K562 (cell line): ENCODE measurements around the gene CHMP1A. TPM values are rescaled to one million over a fixed set of nuclear protein-coding genes. Genes with fewer than 3 reads are reported as not detected.

Experiments
- ATAC-seq: fragments of 200-7000 bp; cut with Tn5 transposase; 3 replicates; pipeline ENCODE4 v1.9.1; 2020; ENCODE audit warnings: moderate library complexity
- BruUV-seq: library from RNA; stranded (reverse); fragments of 400-500 nt; replicated peaks from 2 replicates; lab custom pipeline; 2021; lab: Mats Ljungman, UMichigan
- CTCF ChIA-PET: fragments of 300-600 bp; formaldehyde crosslinking; extraction: SDS; loops from one replicate; lab custom pipeline; 2021; ENCODE audit warnings: low intra/inter-chr PET ratio; lab: Yijun Ruan, JAX
- POLR2A ChIA-PET: fragments of 300-600, 350-650 bp; sonication (Branson Sonifier 250); formaldehyde crosslinking; extraction: SDS; loops from one replicate; lab custom pipeline; 2021; ENCODE audit warnings: antibody characterized with exemption, inconsistent platforms; lab: Yijun Ruan, JAX
- DNase-seq, 4 experiments: peaks; one replicate each; pipeline versions ENCODE4 v3.0.0 to v3.0.0-alpha.2; 2011 to 2018; ENCODE audit warnings: low spot score in 3 of 4, mixed read lengths in 3 of 4; ENCODE audit errors: extremely low read depth in 1 of 4
- FAIRE-seq: peaks from 2 replicates; lab custom pipeline; 2011; peaks lifted over from hg19 to GRCh38; lab: Jason Lieb, UNC
- H2AFZ ChIP-seq: 2 replicates; pipeline ENCODE4 v1.6.0; 2011; ENCODE audit warnings: low read depth, low read length, control low read depth, inconsistent platforms
- H3K27ac ChIP-seq: fragments of 200-600 bp; 3 replicates; pipeline ENCODE4 v1.8.0; 2011; ENCODE audit warnings: low read depth, mild to moderate bottlenecking, control low read depth, inconsistent platforms, low read length, moderate library complexity, mixed read lengths; ENCODE audit errors: extremely low read depth
- H3K27me3 ChIP-seq, 2 experiments: fragments of 300-600 bp in 1 of 2; 2 replicates in 1 of 2; 3 replicates in 1 of 2; pipeline versions ENCODE4 v1.6.0 to v1.8.0; 2011; ENCODE audit warnings: inconsistent platforms in 2 of 2, low read length in 2 of 2, mild to moderate bottlenecking in 1 of 2, mixed read lengths in 1 of 2, moderate library complexity in 1 of 2; ENCODE audit not compliant: control insufficient read depth in 2 of 2, insufficient read depth in 2 of 2
- H3K36me3 ChIP-seq: fragments of 300-600 bp; 3 replicates; pipeline ENCODE4 v1.8.0; 2011; ENCODE audit warnings: mild to moderate bottlenecking, low read length, inconsistent platforms; ENCODE audit not compliant: control insufficient read depth, insufficient read depth
- H3K4me1 ChIP-seq, 2 experiments: fragments of 200-600 bp in 1 of 2; replicated peaks in 1 of 2; 2 replicates in 1 of 2; 3 replicates in 1 of 2; pipeline versions ENCODE4 v1.5.1 to v1.8.0; 2011; ENCODE audit warnings: inconsistent platforms in 2 of 2, low read length in 2 of 2, mild to moderate bottlenecking in 1 of 2, mixed read lengths in 1 of 2, moderate library complexity in 1 of 2; ENCODE audit not compliant: control insufficient read depth in 2 of 2, insufficient read depth in 2 of 2
- H3K4me2 ChIP-seq: 2 replicates; pipeline ENCODE4 v1.6.1; 2011; ENCODE audit warnings: low read length, control low read depth, inconsistent platforms, mixed read lengths; ENCODE audit not compliant: insufficient read depth
- H3K4me3 ChIP-seq: fragments of 200-600 bp; sonication (generic), shearing (Covaris generic); 2 replicates; pipeline ENCODE4 v1.5.1; 2016; ENCODE audit warnings: control low read depth, inconsistent platforms
- H3K79me2 ChIP-seq: fragments of 200-600 bp; 3 replicates; pipeline ENCODE4 v1.8.0; 2011; ENCODE audit warnings: low read length, inconsistent platforms; ENCODE audit not compliant: control insufficient read depth, insufficient read depth
- H3K9ac ChIP-seq, 2 experiments: 2 replicates each; pipeline versions ENCODE4 v1.6.0 to v1.6.1; 2011; ENCODE audit warnings: low read depth in 2 of 2, low read length in 2 of 2, control low read depth in 1 of 2, inconsistent platforms in 1 of 2, mild to moderate bottlenecking in 1 of 2, mixed read lengths in 1 of 2; ENCODE audit not compliant: insufficient read depth in 1 of 2
- H3K9me1 ChIP-seq: one replicate; pipeline ENCODE4 v1.6.0; 2011; ENCODE audit warnings: inconsistent platforms, mild to moderate bottlenecking, low read length, moderate library complexity; ENCODE audit not compliant: control insufficient read depth, insufficient read depth
- H3K9me3 ChIP-seq: replicated peaks from 2 replicates; pipeline ENCODE4 v1.5.1; 2011; ENCODE audit warnings: low read depth, low read length, inconsistent platforms; ENCODE audit not compliant: control insufficient read depth, insufficient read depth
- H4K20me1 ChIP-seq: replicated peaks from 2 replicates; pipeline ENCODE4 v1.6.1; 2011; ENCODE audit warnings: low read length, inconsistent platforms, mixed read lengths; ENCODE audit not compliant: control insufficient read depth, insufficient read depth
- NELFE ChIP-seq: IDR thresholded peaks from 2 replicates; pipeline ENCODE4 v1.6.1; 2011; ENCODE audit warnings: mild to moderate bottlenecking; ENCODE audit not compliant: insufficient read depth, insufficient read length
- POLR2G ChIP-seq: fragments of 200-400 bp; formaldehyde crosslinking; IDR thresholded peaks from 2 replicates; pipeline ENCODE4 v1.6.1; 2017; ENCODE audit warnings: low read depth, mild to moderate bottlenecking, antibody characterized with exemption, low read length, moderate library complexity
- RAD51 ChIP-seq: fragments of 450-650 bp; IDR thresholded peaks from 2 replicates; pipeline ENCODE4 v1.7.1; 2016; ENCODE audit warnings: low read depth, mild to moderate bottlenecking, borderline replicate concordance
- RBFOX2 ChIP-seq: fragments of 200-400 bp; formaldehyde crosslinking; IDR thresholded peaks from 2 replicates; pipeline ENCODE4 v1.6.1; 2017; ENCODE audit warnings: low read depth, mild to moderate bottlenecking, low read length, moderate library complexity
- SP2 ChIP-seq: IDR thresholded peaks from 2 replicates; pipeline ENCODE4 v1.6.1; 2011; ENCODE audit warnings: mild to moderate bottlenecking, low read depth, low read length, moderate library complexity; ENCODE audit not compliant: poor library complexity, severe bottlenecking; ENCODE audit errors: extremely low read depth
- ZNF384 ChIP-seq: IDR thresholded peaks from 2 replicates; pipeline ENCODE4 v1.6.1; 2012; ENCODE audit warnings: low read depth, low read length, improper control_type of control experiment
- WGBS: fragments of 100-300 bp; shearing (Covaris generic); methylation state at CpG from one replicate; pipeline ENCODE4 v1.1.6; 2016; ENCODE audit warnings: low coverage, mixed read lengths; ENCODE audit not compliant: insufficient coverage; ENCODE audit errors: missing lambda C conversion rate; 5-methylcytosine and 5-hydroxymethylcytosine counted together
- in situ Hi-C: fragments of 300-500 bp; cut with MboI; formaldehyde crosslinking; loops from 4 replicates; pipeline ENCODE4 v1.15.0; 2018; ENCODE audit warnings: inconsistent platforms, mixed read lengths
- intact Hi-C: fragments of 100-400 bp; cut with micrococcal nuclease; formaldehyde crosslinking; loops from 2 replicates; pipeline ENCODE4 v1.14.2; 2022
- polyA plus RNA-seq, 8 experiments: library from polyadenylated mRNA; depleted of rRNA in 4 of 8; stranded (reverse) in 5 of 8; unstranded in 3 of 8; fragments of >200 nt; fragmentation: Nextera tagmentation in 2 of 8; fragmentation: Illumina TruSeq in 1 of 8; extraction: Ambion mirVana in 2 of 8; extraction: Trizol in 1 of 8; gene quantifications; 2 replicates each; pipeline versions ENCODE4 v1.2.1 to v1.2.3, GENCODE V29; 2011 to 2014; ENCODE audit warnings: inconsistent platforms in 1 of 8, missing spikeins in 1 of 8
- total RNA-seq, 7 experiments: library from RNA; depleted of rRNA in 6 of 7; stranded (reverse); fragments of >200 nt in 6 of 7; fragmentation: Illumina TruSeq in 2 of 7; extraction: Trizol in 2 of 7; gene quantifications; 2 replicates each; pipeline versions ENCODE4 v1.2.1 to v1.2.3, GENCODE V29; 2011 to 2021; ENCODE audit warnings: low replicate concordance in 1 of 7
- TF ChIP-seq, protein P1 (sequence below), 2 experiments: fragments of 450-650 bp in 1 of 2; sonication (generic) in 1 of 2; formaldehyde crosslinking in 1 of 2; IDR thresholded peaks; 2 replicates each; pipeline versions ENCODE4 v1.7.1 to v1.9.0; 2016 to 2022; ENCODE audit warnings: inconsistent platforms in 1 of 2, mild to moderate bottlenecking in 1 of 2, missing genetic modification reagents in 1 of 2

Gene CHMP1A
- total and polyA plus RNA-seq, 9 of the 15 experiments (the other 6 are each of a cell fraction or from before 2014, with no cell fraction given) = 0.83 to 79.9 (median 45.2) TPM

DNA sequence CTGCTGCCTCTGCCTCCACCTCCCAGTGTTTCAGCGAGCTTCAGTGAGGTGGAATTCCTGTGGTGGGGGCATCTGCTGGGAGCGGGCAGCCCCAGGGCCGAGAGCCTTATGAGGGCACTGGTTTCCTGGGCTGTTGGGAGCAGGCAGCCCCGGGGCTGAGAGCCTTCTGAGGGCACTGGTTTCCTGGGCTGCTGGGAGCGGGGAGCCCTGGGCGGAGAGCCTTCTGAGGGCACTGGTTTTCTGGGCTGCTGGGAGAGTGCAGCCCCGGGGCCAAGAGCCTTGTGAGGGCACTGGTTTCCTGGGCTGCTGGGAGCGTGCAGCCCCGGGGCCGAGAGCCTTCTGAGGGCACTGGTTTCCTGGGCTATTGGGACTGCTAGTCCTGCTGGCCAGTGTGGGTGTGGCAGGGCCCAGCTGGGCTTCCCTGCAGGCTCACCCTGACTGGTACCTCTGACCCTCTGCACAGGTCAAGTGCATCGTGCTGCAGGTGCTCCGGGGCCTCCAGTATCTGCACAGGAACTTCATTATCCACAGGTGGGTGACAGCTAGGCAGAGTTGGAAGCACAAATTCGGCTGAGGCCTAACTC lies 34.6 kb upstream of the CHMP1A start:
- no peak overlapping the region for H3K4me3 ChIP-seq
- no peaks in the 10 kb centered on the region for H3K9me3 ChIP-seq
- H3K9ac ChIP-seq = no peak overlapping the region
- ChIA-PET POLR2A (no interaction called here), CTCF (no interaction called here)
- H3K36me3 ChIP-seq = peaks cover 82% of the 10 kb centered on the region; the same call in 2 of the 3 replicates
- H3K27ac ChIP-seq = no peak overlapping the region
- FAIRE-seq (no peak), ATAC-seq (no peak), DNase-seq (no peak)
- H3K9me1 ChIP-seq = peaks cover 6% of the 10 kb centered on the region
- H3K4me2 ChIP-seq = no peak overlapping the region
- H2AFZ ChIP-seq = no peak overlapping the region
- 93% methylated on average over 13 of the region's 13 CpGs for WGBS
- H4K20me1 ChIP-seq = 0 out of 2 replicates have a peak, but pooled peaks cover 6% of the 10 kb centered on the region
- BruUV-seq = no TSS peak
- H3K79me2 ChIP-seq = peaks cover 19% of the 10 kb centered on the region
- TF ChIP-seq, protein P1, sequence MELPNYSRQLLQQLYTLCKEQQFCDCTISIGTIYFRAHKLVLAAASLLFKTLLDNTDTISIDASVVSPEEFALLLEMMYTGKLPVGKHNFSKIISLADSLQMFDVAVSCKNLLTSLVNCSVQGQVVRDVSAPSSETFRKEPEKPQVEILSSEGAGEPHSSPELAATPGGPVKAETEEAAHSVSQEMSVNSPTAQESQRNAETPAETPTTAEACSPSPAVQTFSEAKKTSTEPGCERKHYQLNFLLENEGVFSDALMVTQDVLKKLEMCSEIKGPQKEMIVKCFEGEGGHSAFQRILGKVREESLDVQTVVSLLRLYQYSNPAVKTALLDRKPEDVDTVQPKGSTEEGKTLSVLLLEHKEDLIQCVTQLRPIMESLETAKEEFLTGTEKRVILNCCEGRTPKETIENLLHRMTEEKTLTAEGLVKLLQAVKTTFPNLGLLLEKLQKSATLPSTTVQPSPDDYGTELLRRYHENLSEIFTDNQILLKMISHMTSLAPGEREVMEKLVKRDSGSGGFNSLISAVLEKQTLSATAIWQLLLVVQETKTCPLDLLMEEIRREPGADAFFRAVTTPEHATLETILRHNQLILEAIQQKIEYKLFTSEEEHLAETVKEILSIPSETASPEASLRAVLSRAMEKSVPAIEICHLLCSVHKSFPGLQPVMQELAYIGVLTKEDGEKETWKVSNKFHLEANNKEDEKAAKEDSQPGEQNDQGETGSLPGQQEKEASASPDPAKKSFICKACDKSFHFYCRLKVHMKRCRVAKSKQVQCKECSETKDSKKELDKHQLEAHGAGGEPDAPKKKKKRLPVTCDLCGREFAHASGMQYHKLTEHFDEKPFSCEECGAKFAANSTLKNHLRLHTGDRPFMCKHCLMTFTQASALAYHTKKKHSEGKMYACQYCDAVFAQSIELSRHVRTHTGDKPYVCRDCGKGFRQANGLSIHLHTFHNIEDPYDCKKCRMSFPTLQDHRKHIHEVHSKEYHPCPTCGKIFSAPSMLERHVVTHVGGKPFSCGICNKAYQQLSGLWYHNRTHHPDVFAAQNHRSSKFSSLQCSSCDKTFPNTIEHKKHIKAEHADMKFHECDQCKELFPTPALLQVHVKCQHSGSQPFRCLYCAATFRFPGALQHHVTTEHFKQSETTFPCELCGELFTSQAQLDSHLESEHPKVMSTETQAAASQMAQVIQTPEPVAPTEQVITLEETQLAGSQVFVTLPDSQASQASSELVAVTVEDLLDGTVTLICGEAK (IDR thresholded peaks at IDR 0.05) = no peak
- TF ChIP-seq, protein P1 (CRISPR knock-in tag; IDR thresholded peaks at IDR 0.05) = no peak
- TF ChIP-seq RAD51 = no peak
- no peak for TF ChIP-seq SP2
- TF ChIP-seq ZNF384 = no peak
- peak; percentile 45 for TF ChIP-seq RBFOX2
- TF ChIP-seq POLR2G = peak; percentile 49
- no peak for TF ChIP-seq NELFE
- H3K27me3 ChIP-seq = no peaks in the 10 kb centered on the region
- intact Hi-C loops = no loop called here
- in situ Hi-C loops = no loop called here
- H3K4me1 ChIP-seq = peaks cover 6 to 52% of the 10 kb centered on the region in 2 experiments
